MM.1S (cell line): Measurements from ENCODE around the gene FBXO38.

Source experiments
- DNase-seq: peaks from one replicate; pipeline ENCODE4 v3.0.0-alpha.2; 2015
- H2AFZ ChIP-seq: fragments of 300-600 bp; sonication (generic); 2 replicates; pipeline ENCODE4 v1.6.0; 2016; ENCODE audit warnings: antibody characterized with exemption, low read length
- H3F3A ChIP-seq: fragments of 300-600 bp; sonication (generic); 2 replicates; pipeline ENCODE4 v1.6.1; 2016; ENCODE audit warnings: mild to moderate bottlenecking, antibody characterized with exemption, low read length, moderate library complexity, mixed read lengths; ENCODE audit not compliant: insufficient read depth
- H3K27ac ChIP-seq: fragments of 300-600 bp; sonication (generic); 2 replicates; pipeline ENCODE4 v1.5.1; 2016; ENCODE audit warnings: mild to moderate bottlenecking, low read length
- H3K27me3 ChIP-seq: fragments of 300-600 bp; sonication (generic); replicated peaks from 2 replicates; pipeline ENCODE4 v1.6.0; 2016; ENCODE audit warnings: low read length; ENCODE audit not compliant: insufficient read depth
- H3K36me3 ChIP-seq: fragments of 300-600 bp; sonication (generic); replicated peaks from 2 replicates; pipeline ENCODE4 v1.6.1; 2016; ENCODE audit warnings: mild to moderate bottlenecking, low read length, mixed read lengths; ENCODE audit not compliant: insufficient read depth
- H3K4me1 ChIP-seq: fragments of 300-600 bp; sonication (generic); 2 replicates; pipeline ENCODE4 v1.6.1; 2016; ENCODE audit warnings: low read length, mixed read lengths
- H3K4me2 ChIP-seq: fragments of 300-600 bp; sonication (generic); 2 replicates; pipeline ENCODE4 v1.6.0; 2016; ENCODE audit warnings: low read depth, low read length
- H3K4me3 ChIP-seq: fragments of 300-600 bp; sonication (generic); 2 replicates; pipeline ENCODE4 v1.5.1; 2016; ENCODE audit warnings: low read length, mixed read lengths
- H3K79me2 ChIP-seq: fragments of 300-600 bp; sonication (generic); 2 replicates; pipeline ENCODE4 v1.6.1; 2016; ENCODE audit warnings: mixed run types, low read length, mixed read lengths
- H3K9ac ChIP-seq: fragments of 300-600 bp; sonication (generic); 2 replicates; pipeline ENCODE4 v1.6.1; 2016; ENCODE audit warnings: low read length, mixed read lengths
- H3K9me2 ChIP-seq: fragments of 300-600 bp; sonication (generic); replicated peaks from 2 replicates; pipeline ENCODE4 v1.6.1; 2016; ENCODE audit warnings: mild to moderate bottlenecking, low read length, mixed read lengths; ENCODE audit not compliant: insufficient read depth
- H3K9me3 ChIP-seq: fragments of 300-600 bp; sonication (generic); replicated peaks from 2 replicates; pipeline ENCODE4 v1.6.1; 2016; ENCODE audit warnings: mild to moderate bottlenecking, low read length, mixed read lengths; ENCODE audit not compliant: insufficient read depth
- H4K20me1 ChIP-seq: fragments of 300-600 bp; sonication (generic); 2 replicates; pipeline ENCODE4 v1.6.1; 2016; ENCODE audit warnings: mild to moderate bottlenecking, low read length, moderate library complexity, mixed read lengths; ENCODE audit not compliant: insufficient read depth
- EZH2 ChIP-seq: fragments of 300-600 bp; sonication (generic); optimal IDR thresholded peaks from 2 replicates; pipeline ENCODE3; 2017; ENCODE audit warnings: low read depth, mild to moderate bottlenecking, antibody characterized with exemption, low read length, mixed read lengths
- EZH2phosphoT487 ChIP-seq: fragments of 300-600 bp; sonication (generic); IDR thresholded peaks from 2 replicates; pipeline ENCODE4 v1.6.1; 2018; ENCODE audit warnings: antibody characterized with exemption, low read length
- TF ChIP-seq, protein P1 (sequence below): fragments of 300-600 bp; sonication (generic); IDR thresholded peaks from 2 replicates; pipeline ENCODE4 v1.5.1; 2016; ENCODE audit warnings: antibody characterized with exemption, low read length, mixed read lengths

Gene FBXO38

GRCh38 chr5:148433826-148434225, 50.1 kb downstream of the FBXO38 start:
- Histone ChIP-seq H3K36me3 (0 out of 2 replicates have a peak, but pooled peaks cover 5% of the 10 kb centered on the region), H2AFZ (no peak overlapping the region)
- TF ChIP-seq, protein P1, sequence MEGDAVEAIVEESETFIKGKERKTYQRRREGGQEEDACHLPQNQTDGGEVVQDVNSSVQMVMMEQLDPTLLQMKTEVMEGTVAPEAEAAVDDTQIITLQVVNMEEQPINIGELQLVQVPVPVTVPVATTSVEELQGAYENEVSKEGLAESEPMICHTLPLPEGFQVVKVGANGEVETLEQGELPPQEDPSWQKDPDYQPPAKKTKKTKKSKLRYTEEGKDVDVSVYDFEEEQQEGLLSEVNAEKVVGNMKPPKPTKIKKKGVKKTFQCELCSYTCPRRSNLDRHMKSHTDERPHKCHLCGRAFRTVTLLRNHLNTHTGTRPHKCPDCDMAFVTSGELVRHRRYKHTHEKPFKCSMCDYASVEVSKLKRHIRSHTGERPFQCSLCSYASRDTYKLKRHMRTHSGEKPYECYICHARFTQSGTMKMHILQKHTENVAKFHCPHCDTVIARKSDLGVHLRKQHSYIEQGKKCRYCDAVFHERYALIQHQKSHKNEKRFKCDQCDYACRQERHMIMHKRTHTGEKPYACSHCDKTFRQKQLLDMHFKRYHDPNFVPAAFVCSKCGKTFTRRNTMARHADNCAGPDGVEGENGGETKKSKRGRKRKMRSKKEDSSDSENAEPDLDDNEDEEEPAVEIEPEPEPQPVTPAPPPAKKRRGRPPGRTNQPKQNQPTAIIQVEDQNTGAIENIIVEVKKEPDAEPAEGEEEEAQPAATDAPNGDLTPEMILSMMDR = no peak
- TF ChIP-seq EZH2 = no peak

DNA sequence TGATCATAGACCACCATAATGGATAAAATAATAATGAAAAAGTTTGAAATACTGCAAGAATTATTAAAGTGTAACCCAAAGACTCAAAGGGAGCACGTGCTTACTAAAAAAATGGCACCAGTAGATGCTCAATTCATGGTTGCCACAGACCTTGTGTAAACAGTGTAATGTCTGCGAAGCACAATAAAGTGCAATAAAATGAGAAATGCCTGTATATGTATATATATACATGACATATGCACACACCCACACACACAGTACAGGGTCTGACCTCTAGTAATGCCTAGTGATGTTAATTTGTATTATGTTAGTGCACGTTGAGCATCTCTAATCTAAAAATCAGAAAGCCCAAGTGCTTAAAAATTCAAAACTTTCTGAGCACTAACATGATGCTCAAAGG, 52.3 kb downstream of the FBXO38 start:
- Histone ChIP-seq H4K20me1 (no peaks in the 10 kb centered on the region), H3K9me3 (no peaks in the 10 kb centered on the region), H3K9me2 (no peaks in the 10 kb centered on the region), H3F3A (no peaks in the 10 kb centered on the region), H3K4me1 (no peaks in the 10 kb centered on the region), H3K4me3 (no peak overlapping the region), H3K27me3 (no peaks in the 10 kb centered on the region), H3K9ac (no peak overlapping the region), H3K36me3 (0 out of 2 replicates have a peak, but pooled peaks cover 5% of the 10 kb centered on the region), H2AFZ (no peak overlapping the region), H3K27ac (no peak overlapping the region), H3K4me2 (no peak overlapping the region), H3K79me2 (no peaks in the 10 kb centered on the region)
- DNase-seq = no peak
- TF ChIP-seq EZH2phosphoT487 = no peak
- TF ChIP-seq, protein P1 = no peak
- TF ChIP-seq EZH2 = no peak

More at GRCh38 chr5:148433826-148434225, 50.1 kb downstream of the FBXO38 start:
- Histone ChIP-seq H3K79me2 (no peaks in the 10 kb centered on the region), H3K27me3 (no peaks in the 10 kb centered on the region), H3K9ac (no peak overlapping the region), H3K9me3 (no peaks in the 10 kb centered on the region), H4K20me1 (no peaks in the 10 kb centered on the region), H3K4me2 (no peak overlapping the region), H3K4me3 (no peak overlapping the region), H3K4me1 (no peaks in the 10 kb centered on the region), H3F3A (no peaks in the 10 kb centered on the region), H3K9me2 (no peaks in the 10 kb centered on the region), H3K27ac (no peak overlapping the region)
- DNase-seq = no peak

DNA sequence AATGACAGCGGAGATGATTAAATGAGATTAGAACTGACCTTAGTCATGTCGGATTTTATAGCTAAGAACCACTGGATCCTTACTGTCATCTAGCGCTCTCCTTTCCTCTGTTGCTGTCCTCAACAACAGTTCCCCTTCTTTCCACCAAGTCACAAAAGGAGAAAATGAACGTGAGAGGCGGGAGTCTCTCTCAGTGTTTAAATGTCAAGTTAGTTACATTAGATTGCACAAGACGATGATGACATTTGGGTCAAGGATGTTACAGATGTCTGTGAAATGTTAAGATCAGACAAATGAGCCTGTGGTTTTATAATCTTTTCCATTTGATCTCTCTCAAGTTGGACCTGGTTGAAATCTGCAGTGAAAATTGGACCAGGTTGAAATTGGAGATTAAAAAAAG, 53.5 kb downstream of the FBXO38 start:
- Histone ChIP-seq H3K27me3 (no peaks in the 10 kb centered on the region), H3F3A (no peaks in the 10 kb centered on the region), H2AFZ (no peak overlapping the region), H3K36me3 (0 out of 2 replicates have a peak, but pooled peaks cover 5% of the 10 kb centered on the region), H3K4me2 (no peak overlapping the region), H4K20me1 (no peaks in the 10 kb centered on the region), H3K27ac (no peak overlapping the region), H3K9me3 (no peaks in the 10 kb centered on the region), H3K9ac (no peak overlapping the region), H3K4me3 (no peak overlapping the region), H3K79me2 (no peaks in the 10 kb centered on the region), H3K4me1 (no peaks in the 10 kb centered on the region), H3K9me2 (no peaks in the 10 kb centered on the region)
- TF ChIP-seq, protein P1 = no peak
- TF ChIP-seq EZH2phosphoT487 (no peak), EZH2 (no peak)
- DNase-seq = no peak

DNA sequence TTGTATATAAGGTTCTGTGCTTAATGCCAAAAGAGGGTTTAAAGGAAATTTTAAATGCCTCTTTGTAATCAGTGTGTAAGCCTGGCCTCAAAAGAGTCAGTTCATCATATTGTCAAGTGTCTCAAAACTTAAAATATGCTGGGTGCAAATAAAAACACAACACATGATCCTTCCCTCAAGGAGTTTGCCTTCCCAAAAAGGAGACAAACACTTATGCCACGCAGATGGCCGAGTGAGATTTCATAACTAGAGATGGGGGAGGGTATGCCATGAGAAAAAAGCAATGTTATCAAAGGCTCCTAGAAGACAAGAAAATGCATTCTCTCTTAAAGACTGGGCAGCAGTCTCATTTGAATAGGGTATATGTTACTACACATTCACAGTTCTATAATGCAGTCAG, 55.2 kb downstream of the FBXO38 start:
- 0 out of 2 replicates have a peak, but pooled peaks cover 5% of the 10 kb centered on the region for H3K36me3 ChIP-seq
- TF ChIP-seq EZH2phosphoT487 = no peak
- TF ChIP-seq EZH2 = no peak
- TF ChIP-seq, protein P1 = no peak
- no peak overlapping the region for H3K4me2 ChIP-seq

More for the DNA sequence above, 55.2 kb downstream of the FBXO38 start:
- no peaks in the 10 kb centered on the region for H3K9me2 ChIP-seq
- no peaks in the 10 kb centered on the region for H3K79me2 ChIP-seq
- no peak overlapping the region for H2AFZ ChIP-seq
- DNase-seq = no peak
- no peaks in the 10 kb centered on the region for H4K20me1 ChIP-seq
- H3K4me3 ChIP-seq = no peak overlapping the region
- no peak overlapping the region for H3K27ac ChIP-seq
- H3K9me3 ChIP-seq = no peaks in the 10 kb centered on the region
- H3K4me1 ChIP-seq = no peaks in the 10 kb centered on the region
- H3K27me3 ChIP-seq = no peaks in the 10 kb centered on the region
- no peaks in the 10 kb centered on the region for H3F3A ChIP-seq
- no peak overlapping the region for H3K9ac ChIP-seq
